ENCODE data around the gene DPM3. TPM values are rescaled to one million over a fixed set of nuclear protein-coding genes. Genes with fewer than 3 reads are reported as not detected.
"Not testable (repeated sequence)": the region's sequence is repeated elsewhere in the genome, so short reads cannot be mapped to it uniquely, and the experiment has no call there.

The DPM3 gene
- total RNA-seq, 4 donors from 2014 or later: 43.3 to 154 (median 94.8) TPM

- Histone ChIP-seq H3K27me3 (no peaks in the 10 kb centered on the region), H3K9me3 (no peaks in the 10 kb centered on the region), H3K36me3 (peaks cover 8 to 10% of the 10 kb centered on the region in 2 donors), H3K4me3 (replicated peaks in 1 of 3) (no peak overlapping the region), H3K27ac (peak overlapping the region in 2 of 3 donors; percentile 32 to 38), H3K4me1 (peaks cover 0 to 12% of the 10 kb centered on the region in 2 donors)
- no peak for DNase-seq
- intact Hi-C loops (cut with DNase I): loop anchor here (2.0 to 5.0 kb wide), 2 partner anchors 34 to 75 kb away; no protein-coding TSS in a partner anchor
- TF ChIP-seq CTCF (IDR thresholded peaks at IDR 0.05) (no peak), POLR2A (IDR thresholded peaks at IDR 0.05) (no peak)
- WGBS, 2 donors: 43 to 50% methylated on average over 5 to 8 of the region's 8 CpGs
Measured at GRCh38 chr1:155166051-155166470, 25.7 kb upstream of the DPM3 start.

- not testable (repeated sequence) for H3K9me3 ChIP-seq; H3K27me3 ChIP-seq; H3K27ac ChIP-seq; DNase-seq; H3K4me3 ChIP-seq (replicated peaks in 1 of 3); H3K36me3 ChIP-seq
- WGBS, 2 donors: 92 to 93% methylated on average over 11 of the region's 11 CpGs
- intact Hi-C loops (cut with DNase I): loop anchor here (5.0 kb wide), 1 partner anchor 32 kb away; no protein-coding TSS in a partner anchor
- peaks cover 0 to 12% of the 10 kb centered on the region in 2 donors for H3K4me1 ChIP-seq
Measured at GRCh38 chr1:155164625-155165024, 24.3 kb upstream of the DPM3 start.

- H3K27me3 ChIP-seq; H3K27ac ChIP-seq; intact Hi-C loops (cut with DNase I); H3K4me3 ChIP-seq (replicated peaks in 1 of 3); H3K9me3 ChIP-seq; H3K36me3 ChIP-seq; DNase-seq: not testable (repeated sequence)
- peaks cover 0 to 12% of the 10 kb centered on the region in 2 donors for H3K4me1 ChIP-seq
- 95% methylated on average over 4 of the region's 4 CpGs for WGBS, 2 donors
Measured at GRCh38 chr1:155163785-155164184, 23.5 kb upstream of the DPM3 start.

GRCh38 chr1:155162631-155163030, 22.3 kb upstream of the DPM3 start:
- H3K9me3 ChIP-seq; intact Hi-C loops (cut with DNase I); H3K27ac ChIP-seq; H3K4me3 ChIP-seq (replicated peaks in 1 of 3); H3K36me3 ChIP-seq; DNase-seq; H3K27me3 ChIP-seq: not testable (repeated sequence)
- peaks cover 0 to 11% of the 10 kb centered on the region in 2 donors for H3K4me1 ChIP-seq
- 92 to 97% methylated on average over 6 of the region's 6 CpGs for WGBS, 2 donors

- no peak for DNase-seq
- WGBS, 2 donors: 84% methylated on average over 8 of the region's 8 CpGs
- TF ChIP-seq POLR2A (IDR thresholded peaks at IDR 0.05) (no peak), CTCF (IDR thresholded peaks at IDR 0.05) (no peak)
- no peaks in the 10 kb centered on the region for H3K27me3 ChIP-seq
- no peak overlapping the region for H3K4me3 ChIP-seq (replicated peaks in 1 of 3)
- no peak overlapping the region for H3K27ac ChIP-seq
- no peaks in the 10 kb centered on the region for H3K36me3 ChIP-seq
- H3K9me3 ChIP-seq: no peaks in the 10 kb centered on the region
- intact Hi-C loops (cut with DNase I): no loop called here
- H3K4me1 ChIP-seq: no peaks in the 10 kb centered on the region
Measured at GRCh38 chr1:155160128-155160527, 19.8 kb upstream of the DPM3 start.

- no peak overlapping the region for H3K4me3 ChIP-seq (replicated peaks in 1 of 3)
- DNase-seq: no peak
- no peaks in the 10 kb centered on the region for H3K27me3 ChIP-seq
- H3K9me3 ChIP-seq: no peaks in the 10 kb centered on the region
- TF ChIP-seq CTCF (IDR thresholded peaks at IDR 0.05): no peak
- H3K4me1 ChIP-seq: no peaks in the 10 kb centered on the region
- no peaks in the 10 kb centered on the region for H3K36me3 ChIP-seq
- 84 to 87% methylated on average over 1 of the region's 1 CpG for WGBS, 2 donors
- no peak overlapping the region for H3K27ac ChIP-seq
- intact Hi-C loops (cut with DNase I): loop anchor here (5.0 kb wide), 1 partner anchor 52 kb away; no protein-coding TSS in a partner anchor
Measured at GRCh38 chr1:155158991-155159390, 18.7 kb upstream of the DPM3 start.

- not testable (repeated sequence) for H3K36me3 ChIP-seq; H3K27me3 ChIP-seq; H3K27ac ChIP-seq; H3K4me3 ChIP-seq (replicated peaks in 1 of 3); H3K4me1 ChIP-seq; H3K9me3 ChIP-seq; DNase-seq
- WGBS, 2 donors: 67 to 77% methylated on average over 3 of the region's 3 CpGs
- intact Hi-C loops (cut with DNase I): loop anchor here (5.0 kb wide), 1 partner anchor 49 kb away; no protein-coding TSS in a partner anchor
Measured at GRCh38 chr1:155155996-155156643, 15.8 kb upstream of the DPM3 start.
